Measurements from ENCODE around the gene LUZP2.

LUZP2 gene

DNA sequence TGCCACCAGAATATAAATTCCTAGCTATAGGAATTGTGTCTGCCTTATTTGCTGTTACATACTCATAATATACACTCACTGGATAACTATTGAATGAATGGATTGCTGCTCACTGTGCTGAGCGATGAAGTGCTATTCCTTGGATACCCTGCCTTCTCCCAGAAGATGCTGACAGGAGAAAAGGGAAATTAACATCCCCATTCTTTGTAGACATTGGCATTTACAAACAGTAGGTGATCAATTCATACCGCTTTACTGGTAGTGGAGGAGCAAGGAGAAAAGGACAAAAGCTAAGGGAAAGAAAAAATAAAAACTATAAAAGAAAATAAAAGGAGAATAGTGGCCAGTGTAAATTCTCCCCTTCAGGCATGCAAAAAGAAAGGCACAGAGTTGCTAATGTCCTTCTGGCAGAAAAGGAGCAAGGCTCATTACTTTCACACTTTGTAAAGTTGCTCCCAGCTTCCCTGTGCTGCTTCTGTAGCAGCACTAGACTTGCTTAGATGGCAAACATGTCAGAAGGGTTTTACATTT, 183.0 kb downstream of the LUZP2 start:
- H3K27me3 ChIP-seq (ENCODE audit: low read depth, low read length), result no peaks in the 10 kb centered on the region

DNA sequence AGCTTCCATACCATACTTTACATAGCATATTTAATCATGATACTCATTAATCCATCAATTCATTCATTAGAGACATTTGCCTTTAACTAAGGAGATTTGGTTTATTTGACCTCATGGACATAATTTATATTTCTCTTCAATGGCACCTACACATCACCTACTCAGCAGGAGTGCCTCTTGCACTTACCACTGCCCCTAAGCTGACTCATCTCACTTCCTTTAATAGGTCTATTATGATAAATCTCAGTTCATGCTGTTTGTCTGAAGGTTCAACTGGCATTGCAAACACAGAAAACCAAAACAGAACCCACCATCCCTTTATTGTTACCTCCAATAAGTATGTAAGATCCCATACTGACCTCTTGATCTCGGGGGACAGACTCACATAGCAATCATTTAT, 186.7 kb downstream of the LUZP2 start:
- Histone ChIP-seq H3K4me3 (ENCODE audit: low read depth in 1 of 2, low read length in 2 of 2) (no peak overlapping the region), H3K4me1 (ENCODE audit: control insufficient read depth in 1 of 2, insufficient read depth in 2 of 2, low read length in 2 of 2) (no peaks in the 10 kb centered on the region), H3K36me3 (ENCODE audit: control insufficient read depth in 1 of 2, insufficient read depth in 2 of 2, low read length in 2 of 2) (no peaks in the 10 kb centered on the region), H3K9me3 (ENCODE audit: control insufficient read depth in 1 of 2, low read length in 2 of 2) (no peaks in the 10 kb centered on the region), H3K27ac (ENCODE audit: low read length) (no peak overlapping the region), H3K27me3 (ENCODE audit: low read depth, low read length) (no peaks in the 10 kb centered on the region)

More for the DNA sequence above, 183.0 kb downstream of the LUZP2 start:
- Histone ChIP-seq H3K4me1 (ENCODE audit: control insufficient read depth in 1 of 2, insufficient read depth in 2 of 2, low read length in 2 of 2) (no peaks in the 10 kb centered on the region), H3K27ac (ENCODE audit: low read length) (no peak overlapping the region), H3K9me3 (ENCODE audit: control insufficient read depth in 1 of 2, low read length in 2 of 2) (no peaks in the 10 kb centered on the region), H3K4me3 (ENCODE audit: low read depth in 1 of 2, low read length in 2 of 2) (no peak overlapping the region), H3K36me3 (ENCODE audit: control insufficient read depth in 1 of 2, insufficient read depth in 2 of 2, low read length in 2 of 2) (no peaks in the 10 kb centered on the region)

DNA sequence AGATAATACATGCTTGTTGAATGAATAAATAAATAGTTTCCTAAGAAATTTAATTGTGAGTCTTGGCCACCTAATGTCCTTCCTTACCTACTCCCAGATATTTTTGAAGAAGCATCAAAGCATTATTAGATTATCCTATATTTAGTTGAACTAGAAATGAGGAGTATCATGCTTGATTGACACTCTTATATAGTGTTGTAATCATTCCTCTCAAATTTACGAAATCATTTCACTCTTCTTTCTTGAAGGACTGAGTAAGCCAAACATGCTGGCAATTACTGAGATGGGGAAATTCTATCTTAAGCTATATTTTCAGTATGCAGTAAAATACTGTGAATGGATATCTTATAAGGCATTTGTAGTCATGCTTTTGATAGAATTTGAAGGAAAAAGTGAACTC, 189.0 kb downstream of the LUZP2 start:
- Histone ChIP-seq H3K4me3 (ENCODE audit: low read depth in 1 of 2, low read length in 2 of 2) (no peak overlapping the region), H3K36me3 (ENCODE audit: control insufficient read depth in 1 of 2, insufficient read depth in 2 of 2, low read length in 2 of 2) (no peaks in the 10 kb centered on the region), H3K27me3 (ENCODE audit: low read depth, low read length) (no peaks in the 10 kb centered on the region), H3K4me1 (ENCODE audit: control insufficient read depth in 1 of 2, insufficient read depth in 2 of 2, low read length in 2 of 2) (no peaks in the 10 kb centered on the region), H3K9me3 (ENCODE audit: control insufficient read depth in 1 of 2, low read length in 2 of 2) (no peaks in the 10 kb centered on the region), H3K27ac (ENCODE audit: low read length) (no peak overlapping the region)

DNA sequence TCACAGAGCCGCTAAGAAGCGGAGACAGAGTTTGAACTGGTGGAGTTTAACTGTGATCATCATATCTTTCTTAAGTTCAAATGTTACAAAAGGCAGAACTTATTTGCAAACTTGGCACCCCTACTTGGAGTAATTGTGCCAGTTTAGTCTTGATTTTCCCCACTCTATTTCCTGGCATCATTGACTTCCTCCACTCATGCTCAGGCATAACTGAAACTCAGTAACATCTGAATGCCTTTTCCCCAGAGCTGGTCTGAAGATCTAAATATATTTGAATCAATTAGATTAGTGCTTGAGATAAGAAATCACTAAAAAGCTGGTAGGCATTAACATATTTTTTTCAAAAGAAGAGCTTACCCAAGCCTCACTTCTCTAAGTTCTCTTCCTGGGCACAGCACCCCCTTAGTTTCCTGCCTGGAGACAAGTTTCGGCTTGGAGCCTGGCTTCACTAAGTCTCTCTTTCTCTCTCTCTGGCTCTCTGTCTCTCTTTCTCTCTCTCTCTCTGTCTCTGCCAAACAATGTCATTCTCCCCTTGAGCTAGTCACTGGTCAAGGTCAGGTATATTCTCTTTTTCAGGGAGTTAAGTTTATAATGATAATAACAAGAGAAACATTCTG, 190.8 kb downstream of the LUZP2 start:
- Histone ChIP-seq H3K4me3 (ENCODE audit: low read depth in 1 of 2, low read length in 2 of 2) (no peak overlapping the region), H3K27ac (ENCODE audit: low read length) (no peak overlapping the region), H3K36me3 (ENCODE audit: control insufficient read depth in 1 of 2, insufficient read depth in 2 of 2, low read length in 2 of 2) (no peaks in the 10 kb centered on the region), H3K9me3 (ENCODE audit: control insufficient read depth in 1 of 2, low read length in 2 of 2) (no peaks in the 10 kb centered on the region), H3K27me3 (ENCODE audit: low read depth, low read length) (no peaks in the 10 kb centered on the region), H3K4me1 (ENCODE audit: control insufficient read depth in 1 of 2, insufficient read depth in 2 of 2, low read length in 2 of 2) (no peaks in the 10 kb centered on the region)

DNA sequence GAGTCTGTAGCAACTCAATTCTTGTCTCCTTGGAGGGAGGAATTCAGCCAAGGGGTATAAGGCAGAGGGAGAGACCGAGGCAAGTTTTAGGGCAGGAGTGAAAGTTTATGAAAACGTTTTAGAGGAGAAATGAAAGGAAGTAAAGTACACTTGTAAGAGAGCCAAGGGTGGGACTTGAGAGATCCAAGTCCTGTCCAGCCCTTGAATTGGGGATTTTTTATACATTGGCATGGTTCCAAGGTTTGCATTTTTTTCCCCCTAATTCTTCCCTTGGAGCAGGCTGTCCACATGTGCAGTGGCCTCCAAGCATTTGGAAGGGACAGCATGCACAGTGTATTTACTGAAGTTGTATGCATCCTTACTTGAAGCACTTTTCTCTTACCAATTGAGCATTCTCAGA, 192.1 kb downstream of the LUZP2 start:
- Histone ChIP-seq H3K36me3 (ENCODE audit: control insufficient read depth in 1 of 2, insufficient read depth in 2 of 2, low read length in 2 of 2) (no peaks in the 10 kb centered on the region), H3K4me1 (ENCODE audit: control insufficient read depth in 1 of 2, insufficient read depth in 2 of 2, low read length in 2 of 2) (no peaks in the 10 kb centered on the region), H3K27ac (ENCODE audit: low read length) (no peak overlapping the region), H3K4me3 (ENCODE audit: low read depth in 1 of 2, low read length in 2 of 2) (no peak overlapping the region), H3K27me3 (ENCODE audit: low read depth, low read length) (no peaks in the 10 kb centered on the region), H3K9me3 (ENCODE audit: control insufficient read depth in 1 of 2, low read length in 2 of 2) (no peaks in the 10 kb centered on the region)

DNA sequence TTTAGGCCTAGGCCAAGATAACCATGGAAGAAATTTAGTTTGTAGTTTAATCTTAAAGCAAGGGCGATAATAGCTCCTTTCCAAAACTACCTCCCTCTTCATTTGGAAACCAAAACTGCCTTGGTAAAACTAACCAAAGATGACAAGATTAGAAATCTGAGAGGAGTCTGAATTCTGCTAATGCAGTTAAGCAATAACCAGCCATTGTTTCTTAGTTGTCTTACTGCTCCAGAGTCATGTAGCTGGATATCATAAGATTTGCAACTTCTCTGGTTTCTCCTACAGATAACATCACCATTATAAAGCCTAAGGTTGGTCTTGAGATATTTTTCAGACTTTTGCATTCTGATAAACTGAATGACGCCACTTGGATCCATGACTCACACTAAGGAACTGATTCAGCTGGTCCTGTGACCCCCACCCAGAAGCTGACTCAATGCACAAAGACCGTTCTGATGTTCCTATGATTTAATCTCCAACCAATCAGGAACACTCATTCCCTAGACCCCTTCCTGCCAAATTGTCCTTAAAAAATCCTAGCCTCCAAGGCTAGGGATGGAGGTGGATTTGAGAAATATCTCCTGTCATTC, 200.8 kb downstream of the LUZP2 start:
- Histone ChIP-seq H3K4me3 (ENCODE audit: low read depth in 1 of 2, low read length in 2 of 2) (no peak overlapping the region), H3K4me1 (ENCODE audit: control insufficient read depth in 1 of 2, insufficient read depth in 2 of 2, low read length in 2 of 2) (no peaks in the 10 kb centered on the region), H3K36me3 (ENCODE audit: control insufficient read depth in 1 of 2, insufficient read depth in 2 of 2, low read length in 2 of 2) (no peaks in the 10 kb centered on the region), H3K27ac (ENCODE audit: low read length) (no peak overlapping the region), H3K27me3 (ENCODE audit: low read depth, low read length) (no peaks in the 10 kb centered on the region), H3K9me3 (ENCODE audit: control insufficient read depth in 1 of 2, low read length in 2 of 2) (no peaks in the 10 kb centered on the region)

DNA sequence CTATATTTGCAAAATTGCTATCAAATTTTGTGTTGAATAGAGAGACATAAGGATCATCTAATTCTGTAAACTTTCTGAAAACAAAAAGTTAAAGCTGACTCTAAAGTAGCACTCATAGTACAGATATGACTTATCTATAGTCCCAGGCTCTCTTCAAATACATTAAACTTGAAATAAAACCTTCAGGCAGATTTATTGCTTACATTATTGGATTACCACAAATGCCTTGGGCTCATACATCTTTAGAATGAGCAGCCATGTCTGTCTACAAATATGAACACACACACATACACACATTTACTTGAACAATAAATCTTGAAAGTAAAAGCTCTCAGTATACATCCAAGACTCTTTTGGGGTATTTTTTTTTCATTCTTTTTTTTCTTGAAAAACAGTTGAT, 207.9 kb downstream of the LUZP2 start:
- Histone ChIP-seq H3K27ac (ENCODE audit: low read length) (no peak overlapping the region), H3K4me3 (ENCODE audit: low read depth in 1 of 2, low read length in 2 of 2) (no peak overlapping the region), H3K36me3 (ENCODE audit: control insufficient read depth in 1 of 2, insufficient read depth in 2 of 2, low read length in 2 of 2) (no peaks in the 10 kb centered on the region), H3K4me1 (ENCODE audit: control insufficient read depth in 1 of 2, insufficient read depth in 2 of 2, low read length in 2 of 2) (no peaks in the 10 kb centered on the region), H3K27me3 (ENCODE audit: low read depth, low read length) (no peaks in the 10 kb centered on the region), H3K9me3 (ENCODE audit: control insufficient read depth in 1 of 2, low read length in 2 of 2) (no peaks in the 10 kb centered on the region)

DNA sequence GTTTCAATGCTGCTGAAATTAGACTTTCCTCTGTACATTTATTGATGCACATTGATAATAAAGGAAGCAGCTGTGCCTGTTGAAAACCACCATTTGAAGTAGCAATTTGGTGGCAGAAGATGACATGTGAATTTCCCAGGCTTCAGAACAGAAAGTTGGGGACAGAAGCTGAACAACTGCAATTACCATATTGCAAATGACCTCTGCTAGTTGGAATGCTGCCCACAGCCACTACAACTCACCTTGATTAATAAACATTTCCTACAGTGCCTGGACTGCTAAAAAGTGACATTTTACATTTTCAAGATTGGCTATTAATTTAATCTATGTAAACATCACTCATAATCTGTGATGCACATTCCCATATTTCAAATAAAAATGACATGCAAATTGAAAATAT, 208.6 kb downstream of the LUZP2 start:
- Histone ChIP-seq H3K4me3 (ENCODE audit: low read depth in 1 of 2, low read length in 2 of 2) (no peak overlapping the region), H3K9me3 (ENCODE audit: control insufficient read depth in 1 of 2, low read length in 2 of 2) (no peaks in the 10 kb centered on the region), H3K27me3 (ENCODE audit: low read depth, low read length) (no peaks in the 10 kb centered on the region), H3K36me3 (ENCODE audit: control insufficient read depth in 1 of 2, insufficient read depth in 2 of 2, low read length in 2 of 2) (no peaks in the 10 kb centered on the region), H3K4me1 (ENCODE audit: control insufficient read depth in 1 of 2, insufficient read depth in 2 of 2, low read length in 2 of 2) (no peaks in the 10 kb centered on the region), H3K27ac (ENCODE audit: low read length) (no peak overlapping the region)

DNA sequence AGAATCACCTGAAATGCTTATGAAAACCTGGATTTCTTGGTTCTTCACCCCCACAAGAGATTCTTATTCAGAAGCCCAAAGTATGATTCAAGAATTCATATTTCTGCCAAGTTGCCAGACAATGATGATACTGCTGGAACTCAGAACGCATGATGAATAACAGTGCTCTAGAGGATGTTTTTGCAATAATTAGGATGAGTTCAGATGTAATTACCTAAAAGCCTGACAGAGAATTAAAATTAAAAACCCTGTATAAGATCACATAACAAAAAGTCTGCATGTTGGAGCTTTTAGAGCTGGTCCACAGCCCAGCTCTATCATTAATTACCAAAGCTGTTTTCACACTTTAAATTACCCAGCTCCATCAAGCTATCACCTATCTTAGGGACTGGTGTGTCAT, 211.8 kb downstream of the LUZP2 start:
- H3K27me3 ChIP-seq (ENCODE audit: low read depth, low read length), result no peaks in the 10 kb centered on the region
- no peak overlapping the region for H3K4me3 ChIP-seq (ENCODE audit: low read depth in 1 of 2, low read length in 2 of 2)
- H3K4me1 ChIP-seq (ENCODE audit: control insufficient read depth in 1 of 2, insufficient read depth in 2 of 2, low read length in 2 of 2), result no peaks in the 10 kb centered on the region
- no peaks in the 10 kb centered on the region for H3K9me3 ChIP-seq (ENCODE audit: control insufficient read depth in 1 of 2, low read length in 2 of 2)
- no peak overlapping the region for H3K27ac ChIP-seq (ENCODE audit: low read length)
- no peaks in the 10 kb centered on the region for H3K36me3 ChIP-seq (ENCODE audit: control insufficient read depth in 1 of 2, insufficient read depth in 2 of 2, low read length in 2 of 2)

DNA sequence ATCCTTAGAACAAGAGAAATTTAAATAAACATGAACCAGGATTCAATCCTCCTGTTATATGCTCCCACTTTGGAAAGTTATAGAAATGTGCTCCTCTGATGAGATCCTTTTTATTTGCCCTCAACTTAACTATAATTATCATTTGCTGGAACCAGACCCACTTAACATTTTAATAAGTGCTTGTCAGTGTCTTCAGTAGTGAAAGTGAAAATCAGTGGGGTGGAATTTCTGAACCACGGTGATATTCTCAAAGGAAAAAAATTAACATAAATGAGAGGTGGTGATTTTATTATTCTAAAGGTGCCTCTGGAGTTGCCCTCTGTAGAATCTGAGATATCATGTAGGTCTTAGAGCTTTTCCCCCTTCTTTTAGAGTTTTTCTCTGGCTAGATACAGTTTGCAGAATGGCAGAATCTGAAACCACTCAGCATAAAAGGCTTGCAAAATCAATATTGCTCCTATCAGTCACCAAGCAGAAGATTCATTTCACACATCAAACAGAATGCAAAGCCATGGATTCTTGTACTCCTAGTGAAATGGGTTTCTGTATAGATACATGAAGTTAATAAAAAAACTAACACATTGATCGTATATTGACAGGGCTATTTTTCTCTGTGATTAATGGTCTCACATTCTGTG, 213.2 kb downstream of the LUZP2 start:
- Histone ChIP-seq H3K36me3 (ENCODE audit: control insufficient read depth in 1 of 2, insufficient read depth in 2 of 2, low read length in 2 of 2) (no peaks in the 10 kb centered on the region), H3K27me3 (ENCODE audit: low read depth, low read length) (no peaks in the 10 kb centered on the region), H3K9me3 (ENCODE audit: control insufficient read depth in 1 of 2, low read length in 2 of 2) (no peaks in the 10 kb centered on the region), H3K27ac (ENCODE audit: low read length) (no peak overlapping the region), H3K4me3 (ENCODE audit: low read depth in 1 of 2, low read length in 2 of 2) (no peak overlapping the region), H3K4me1 (ENCODE audit: control insufficient read depth in 1 of 2, insufficient read depth in 2 of 2, low read length in 2 of 2) (no peaks in the 10 kb centered on the region)

DNA sequence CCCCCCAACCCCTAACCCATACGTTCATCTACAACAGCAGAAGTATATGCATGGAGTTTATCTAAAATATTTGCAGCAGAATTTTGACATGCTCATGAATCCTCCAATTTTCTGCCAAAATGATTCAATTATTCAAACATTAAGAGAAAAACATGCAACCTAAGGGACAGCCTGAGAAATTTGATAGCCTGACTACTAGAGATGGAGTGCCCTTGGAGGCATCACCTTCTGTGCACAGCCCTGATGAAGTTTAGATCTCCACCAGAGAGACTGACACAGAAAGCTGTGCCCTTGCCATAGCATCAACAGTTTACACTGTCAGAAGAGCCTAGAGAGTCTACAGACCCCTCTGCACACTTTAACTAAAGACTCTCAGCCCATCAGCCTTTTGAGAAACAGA, 217.7 kb downstream of the LUZP2 start:
- no peaks in the 10 kb centered on the region for H3K36me3 ChIP-seq (ENCODE audit: control insufficient read depth in 1 of 2, insufficient read depth in 2 of 2, low read length in 2 of 2)
- H3K4me3 ChIP-seq (ENCODE audit: low read depth in 1 of 2, low read length in 2 of 2), result no peak overlapping the region
- H3K9me3 ChIP-seq (ENCODE audit: control insufficient read depth in 1 of 2, low read length in 2 of 2), result no peaks in the 10 kb centered on the region
- H3K4me1 ChIP-seq (ENCODE audit: control insufficient read depth in 1 of 2, insufficient read depth in 2 of 2, low read length in 2 of 2), result no peaks in the 10 kb centered on the region
- no peak overlapping the region for H3K27ac ChIP-seq (ENCODE audit: low read length)
- H3K27me3 ChIP-seq (ENCODE audit: low read depth, low read length), result no peaks in the 10 kb centered on the region

Data from muscle layer of duodenum (tissue), 2 donors.